ENCODE results near the gene TUBGCP2. TPM values are rescaled to one million over a fixed set of nuclear protein-coding genes. Genes with fewer than 3 reads are reported as not detected.

TUBGCP2 gene
- polyA plus RNA-seq, 2 donors: 25.5 to 49.3 TPM

DNA sequence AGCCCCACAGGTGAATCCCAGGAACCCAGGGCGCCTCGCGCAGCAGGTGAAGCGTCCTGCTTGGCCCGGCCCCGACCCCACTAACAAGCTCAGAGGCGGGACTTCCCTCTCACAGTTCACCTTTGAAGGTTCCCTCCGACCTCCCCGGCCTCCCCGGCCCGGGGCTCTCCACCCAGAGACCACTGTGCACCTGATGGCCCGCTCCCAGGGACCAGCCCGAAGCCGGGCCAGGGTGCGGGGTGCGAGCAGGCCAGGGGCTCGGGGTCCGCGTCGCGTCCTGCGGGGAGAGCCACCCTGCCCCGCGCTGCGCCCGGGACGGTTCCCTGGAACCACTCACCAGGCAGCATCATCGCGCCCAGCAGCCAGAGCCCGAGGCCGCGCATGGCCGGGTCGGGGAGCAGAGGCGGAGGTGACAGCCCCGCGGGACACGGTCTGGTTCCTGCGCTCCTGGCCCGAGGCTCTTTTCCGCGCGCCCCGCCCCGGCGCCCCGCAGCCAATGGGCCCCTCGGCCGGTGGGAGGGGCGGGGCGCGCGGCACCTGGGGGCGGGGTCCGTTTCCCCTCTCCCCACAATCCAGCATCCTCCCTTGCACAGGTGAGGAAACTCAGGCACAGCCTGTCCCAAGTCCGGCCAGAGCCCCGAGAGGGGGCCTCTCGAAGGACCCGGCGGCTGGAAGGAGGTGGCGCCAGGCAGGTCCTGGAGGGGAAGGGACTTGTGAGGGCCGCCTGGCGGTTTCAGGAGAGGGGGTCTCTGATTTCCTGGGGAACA lies 32.1 kb downstream of the TUBGCP2 start, which contains the start of gene ADAM8:
ADAM8 (minus strand) TSS at position 434 of the 767 bp plus-strand sequence; CDS start at position 383, 51 bp downstream.
- 6 to 8% methylated on average over 52 to 63 of the region's 63 CpGs for WGBS, 2 donors
- H3K4me1 ChIP-seq (ENCODE audit: control insufficient read depth in 2 of 2, insufficient read depth in 2 of 2, low read length in 1 of 2): peaks cover 2 to 5% of the 10 kb centered on the region in 2 donors

DNA sequence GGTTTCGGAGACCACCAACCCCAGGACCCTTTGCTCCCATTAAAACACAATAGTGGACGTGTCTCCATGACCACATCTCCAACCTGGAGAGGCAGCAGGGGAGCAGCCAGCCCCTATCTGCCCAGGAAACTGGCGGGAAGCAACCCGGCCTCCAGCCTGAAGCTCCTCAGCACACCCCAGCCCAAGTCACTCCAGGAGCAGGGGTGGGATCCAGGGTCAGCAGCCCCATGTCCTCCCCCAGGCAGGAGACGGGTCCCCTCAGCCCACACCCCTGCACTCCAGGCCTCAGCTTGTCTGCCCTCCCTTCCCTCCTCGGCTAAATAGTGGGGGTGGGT lies 32.6 kb downstream of the TUBGCP2 start:
- 16 to 21% methylated on average over 6 of the region's 6 CpGs for WGBS, 2 donors
- Histone ChIP-seq H3K9me3 (ENCODE audit: control insufficient read depth in 2 of 2, insufficient read depth in 1 of 2, low read depth in 1 of 2, low read length in 1 of 2) (no peaks in the 10 kb centered on the region), H3K27me3 (ENCODE audit: control insufficient read depth in 1 of 2, insufficient read depth in 2 of 2, low read length in 2 of 2) (no peaks in the 10 kb centered on the region), H3K4me1 (ENCODE audit: control insufficient read depth in 2 of 2, insufficient read depth in 2 of 2, low read length in 1 of 2) (peaks cover 2 to 5% of the 10 kb centered on the region in 2 donors), H3K4me3 (ENCODE audit: low read depth in 1 of 2, low read length in 2 of 2) (peak overlapping the region; percentile 21 to 32), H3K27ac (ENCODE audit: low read depth in 2 of 2, low read length in 1 of 2) (no peak overlapping the region), H3K36me3 (ENCODE audit: control insufficient read depth in 2 of 2, insufficient read depth in 2 of 2, low read length in 1 of 2) (peaks cover 0 to 19% of the 10 kb centered on the region in 2 donors)

More for the DNA sequence above, 32.1 kb downstream of the TUBGCP2 start, which contains the start of gene ADAM8:
- Histone ChIP-seq H3K36me3 (ENCODE audit: control insufficient read depth in 2 of 2, insufficient read depth in 2 of 2, low read length in 1 of 2) (peaks cover 0 to 23% of the 10 kb centered on the region in 2 donors), H3K27ac (ENCODE audit: low read depth in 2 of 2, low read length in 1 of 2) (no peak within 1 kb of the TSS), H3K9me3 (ENCODE audit: control insufficient read depth in 2 of 2, insufficient read depth in 1 of 2, low read depth in 1 of 2, low read length in 1 of 2) (no peaks in the 10 kb centered on the region), H3K4me3 (ENCODE audit: low read depth in 1 of 2, low read length in 2 of 2) (peak within 1 kb of the TSS; percentile 21 to 32), H3K27me3 (ENCODE audit: control insufficient read depth in 1 of 2, insufficient read depth in 2 of 2, low read length in 2 of 2) (no peaks in the 10 kb centered on the region)

DNA sequence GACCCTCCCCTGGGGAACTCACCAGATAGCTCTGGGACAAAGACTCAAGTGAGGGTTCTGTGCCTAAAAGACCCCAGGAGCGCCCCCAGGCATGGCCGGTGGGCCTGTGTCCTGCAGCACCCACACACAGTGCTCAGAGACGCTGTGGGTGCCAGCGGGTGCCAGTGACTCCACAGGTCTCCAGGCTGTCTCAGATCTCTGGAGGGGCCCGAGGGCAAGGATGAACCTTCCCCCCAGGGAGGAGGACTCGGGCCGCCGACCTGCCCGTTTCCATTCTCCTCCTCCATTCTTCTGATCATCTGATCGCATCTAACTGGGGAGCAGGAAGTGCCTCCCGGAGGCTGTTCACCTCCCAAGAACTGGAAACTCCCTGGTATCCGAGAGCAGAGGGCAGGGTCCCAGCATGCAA lies 33.0 kb downstream of the TUBGCP2 start:
- 22 to 30% methylated on average over 12 of the region's 12 CpGs for WGBS, 2 donors
- H3K9me3 ChIP-seq (ENCODE audit: control insufficient read depth in 2 of 2, insufficient read depth in 1 of 2, low read depth in 1 of 2, low read length in 1 of 2): no peaks in the 10 kb centered on the region
- H3K4me1 ChIP-seq (ENCODE audit: control insufficient read depth in 2 of 2, insufficient read depth in 2 of 2, low read length in 1 of 2): peaks cover 2 to 5% of the 10 kb centered on the region in 2 donors
- H3K4me3 ChIP-seq (ENCODE audit: low read depth in 1 of 2, low read length in 2 of 2): peak overlapping the region; percentile 2 to 32
- no peak overlapping the region for H3K27ac ChIP-seq (ENCODE audit: low read depth in 2 of 2, low read length in 1 of 2)
- peaks cover 0 to 19% of the 10 kb centered on the region in 2 donors for H3K36me3 ChIP-seq (ENCODE audit: control insufficient read depth in 2 of 2, insufficient read depth in 2 of 2, low read length in 1 of 2)
- no peaks in the 10 kb centered on the region for H3K27me3 ChIP-seq (ENCODE audit: control insufficient read depth in 1 of 2, insufficient read depth in 2 of 2, low read length in 2 of 2)

DNA sequence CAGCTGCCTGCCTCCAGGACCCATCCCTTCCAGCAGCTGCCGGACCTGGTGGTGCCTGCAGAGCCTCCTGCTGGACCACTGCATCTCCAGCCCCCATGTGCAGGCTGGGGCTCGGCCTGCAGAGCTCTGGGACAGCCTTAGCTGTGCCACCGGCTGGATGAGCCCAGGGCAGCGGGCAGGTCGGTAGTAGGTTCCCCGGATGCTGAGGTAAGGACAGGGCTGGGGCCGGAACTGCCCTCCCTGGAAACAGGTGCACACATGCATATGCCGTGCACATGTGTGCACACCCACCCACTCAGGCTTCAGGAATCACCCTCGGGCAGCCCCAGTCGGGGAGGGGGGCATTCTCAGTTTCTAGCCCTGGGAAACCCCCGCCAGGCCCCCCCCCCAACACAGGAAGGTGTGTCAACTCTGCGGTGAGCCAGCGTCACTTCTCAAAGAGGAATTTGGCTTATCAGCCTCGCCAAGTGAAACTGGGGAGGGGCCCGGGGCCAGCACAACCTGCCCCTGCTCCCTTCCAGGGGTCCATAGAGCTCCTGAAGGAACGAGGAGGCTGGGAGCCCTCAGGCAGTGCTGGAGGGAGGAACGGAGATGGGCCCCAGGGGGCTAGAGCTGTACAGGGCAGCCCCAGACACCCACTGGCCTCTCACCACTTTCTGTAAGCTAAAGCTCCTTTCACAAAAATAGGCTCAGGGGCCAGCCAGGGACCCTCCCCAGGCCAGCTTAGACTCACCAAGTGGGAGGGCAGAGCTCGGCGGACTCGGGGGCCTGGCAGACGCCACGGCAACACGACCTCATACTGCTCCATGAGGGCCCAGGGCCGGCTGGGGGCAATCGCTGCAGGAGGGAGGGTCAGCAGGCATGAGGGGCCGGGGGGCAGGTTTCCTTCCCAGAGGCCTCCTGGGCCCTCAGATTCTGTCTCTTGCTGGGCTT lies 33.7 kb downstream of the TUBGCP2 start:
- peak overlapping the region in 1 of 2 donors; percentile 19 for H3K27ac ChIP-seq (ENCODE audit: low read depth in 2 of 2, low read length in 1 of 2)
- WGBS, 2 donors: 24 to 27% methylated on average over 26 of the region's 26 CpGs
- peak overlapping the region; percentile 2 to 32 for H3K4me3 ChIP-seq (ENCODE audit: low read depth in 1 of 2, low read length in 2 of 2)
- no peaks in the 10 kb centered on the region for H3K27me3 ChIP-seq (ENCODE audit: control insufficient read depth in 1 of 2, insufficient read depth in 2 of 2, low read length in 2 of 2)
- peaks cover 0 to 15% of the 10 kb centered on the region in 2 donors for H3K36me3 ChIP-seq (ENCODE audit: control insufficient read depth in 2 of 2, insufficient read depth in 2 of 2, low read length in 1 of 2)
- peaks cover 2 to 5% of the 10 kb centered on the region in 2 donors for H3K4me1 ChIP-seq (ENCODE audit: control insufficient read depth in 2 of 2, insufficient read depth in 2 of 2, low read length in 1 of 2)
- H3K9me3 ChIP-seq (ENCODE audit: control insufficient read depth in 2 of 2, insufficient read depth in 1 of 2, low read depth in 1 of 2, low read length in 1 of 2): no peaks in the 10 kb centered on the region

DNA sequence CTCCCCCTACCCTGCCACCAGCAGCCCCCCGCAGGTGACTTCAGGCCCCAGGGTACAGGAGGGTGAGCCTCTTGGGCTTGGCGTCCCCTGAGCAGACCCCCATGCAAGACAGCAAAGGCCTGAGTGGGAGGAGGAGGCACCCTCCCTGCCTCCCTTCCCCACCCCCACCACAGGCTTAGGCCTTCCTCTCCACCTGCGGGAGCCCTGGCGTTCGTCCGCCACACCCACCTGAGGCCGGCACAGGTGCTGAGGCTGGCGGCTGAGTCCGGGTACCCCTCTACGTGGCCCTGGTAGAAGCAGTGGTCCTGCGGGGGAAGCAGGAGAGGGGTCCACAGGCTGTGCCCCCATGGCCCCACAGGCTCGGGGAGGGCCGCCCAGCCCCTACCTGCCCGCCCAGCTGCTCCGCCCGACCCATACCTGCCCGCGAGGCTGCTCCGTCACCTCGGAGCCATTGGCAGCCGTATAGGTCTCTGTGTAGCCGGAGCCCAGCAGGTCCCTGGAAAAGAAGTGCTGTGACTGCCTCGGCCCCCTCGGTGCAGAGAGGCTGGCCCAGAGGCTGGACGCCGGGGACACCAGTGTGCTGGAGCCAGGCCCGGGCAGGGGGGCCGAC lies 35.0 kb downstream of the TUBGCP2 start:
- H3K9me3 ChIP-seq (ENCODE audit: control insufficient read depth in 2 of 2, insufficient read depth in 1 of 2, low read depth in 1 of 2, low read length in 1 of 2): no peaks in the 10 kb centered on the region
- H3K4me1 ChIP-seq (ENCODE audit: control insufficient read depth in 2 of 2, insufficient read depth in 2 of 2, low read length in 1 of 2): peaks cover 2 to 5% of the 10 kb centered on the region in 2 donors
- no peaks in the 10 kb centered on the region for H3K27me3 ChIP-seq (ENCODE audit: control insufficient read depth in 1 of 2, insufficient read depth in 2 of 2, low read length in 2 of 2)
- peaks cover 0 to 6% of the 10 kb centered on the region in 2 donors for H3K36me3 ChIP-seq (ENCODE audit: control insufficient read depth in 2 of 2, insufficient read depth in 2 of 2, low read length in 1 of 2)
- 62 to 63% methylated on average over 28 of the region's 28 CpGs for WGBS, 2 donors
- no peak overlapping the region for H3K27ac ChIP-seq (ENCODE audit: low read depth in 2 of 2, low read length in 1 of 2)
- no peak overlapping the region for H3K4me3 ChIP-seq (ENCODE audit: low read depth in 1 of 2, low read length in 2 of 2)

DNA sequence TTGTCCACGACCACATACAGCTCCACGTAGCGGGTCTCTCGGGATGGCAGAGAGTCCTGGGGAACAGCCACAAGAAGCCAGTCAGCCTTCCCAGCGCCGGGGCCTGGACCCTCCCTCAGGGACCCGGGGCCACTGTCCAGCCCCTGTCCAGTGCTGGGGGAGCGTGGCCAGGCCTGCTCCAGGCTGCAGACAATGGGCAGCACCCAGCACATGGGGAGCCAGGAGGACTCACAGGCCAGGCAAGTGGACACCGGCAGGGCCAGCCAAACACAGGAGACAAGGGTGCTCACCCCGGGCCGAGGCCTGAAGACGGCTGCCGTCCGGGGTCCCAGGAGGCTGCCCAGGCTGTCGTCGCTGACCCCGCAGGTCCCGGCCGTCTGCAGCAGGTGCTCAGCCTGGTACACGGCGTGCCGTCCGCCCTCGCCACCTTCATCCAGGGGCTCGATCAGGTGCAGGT lies 35.7 kb downstream of the TUBGCP2 start:
- Histone ChIP-seq H3K36me3 (ENCODE audit: control insufficient read depth in 2 of 2, insufficient read depth in 2 of 2, low read length in 1 of 2) (peaks cover 0 to 6% of the 10 kb centered on the region in 2 donors), H3K27ac (ENCODE audit: low read depth in 2 of 2, low read length in 1 of 2) (no peak overlapping the region), H3K9me3 (ENCODE audit: control insufficient read depth in 2 of 2, insufficient read depth in 1 of 2, low read depth in 1 of 2, low read length in 1 of 2) (no peaks in the 10 kb centered on the region), H3K27me3 (ENCODE audit: control insufficient read depth in 1 of 2, insufficient read depth in 2 of 2, low read length in 2 of 2) (no peaks in the 10 kb centered on the region), H3K4me1 (ENCODE audit: control insufficient read depth in 2 of 2, insufficient read depth in 2 of 2, low read length in 1 of 2) (peaks cover 2 to 5% of the 10 kb centered on the region in 2 donors), H3K4me3 (ENCODE audit: low read depth in 1 of 2, low read length in 2 of 2) (no peak overlapping the region)
- WGBS, 2 donors: 87 to 88% methylated on average over 24 to 25 of the region's 25 CpGs

DNA sequence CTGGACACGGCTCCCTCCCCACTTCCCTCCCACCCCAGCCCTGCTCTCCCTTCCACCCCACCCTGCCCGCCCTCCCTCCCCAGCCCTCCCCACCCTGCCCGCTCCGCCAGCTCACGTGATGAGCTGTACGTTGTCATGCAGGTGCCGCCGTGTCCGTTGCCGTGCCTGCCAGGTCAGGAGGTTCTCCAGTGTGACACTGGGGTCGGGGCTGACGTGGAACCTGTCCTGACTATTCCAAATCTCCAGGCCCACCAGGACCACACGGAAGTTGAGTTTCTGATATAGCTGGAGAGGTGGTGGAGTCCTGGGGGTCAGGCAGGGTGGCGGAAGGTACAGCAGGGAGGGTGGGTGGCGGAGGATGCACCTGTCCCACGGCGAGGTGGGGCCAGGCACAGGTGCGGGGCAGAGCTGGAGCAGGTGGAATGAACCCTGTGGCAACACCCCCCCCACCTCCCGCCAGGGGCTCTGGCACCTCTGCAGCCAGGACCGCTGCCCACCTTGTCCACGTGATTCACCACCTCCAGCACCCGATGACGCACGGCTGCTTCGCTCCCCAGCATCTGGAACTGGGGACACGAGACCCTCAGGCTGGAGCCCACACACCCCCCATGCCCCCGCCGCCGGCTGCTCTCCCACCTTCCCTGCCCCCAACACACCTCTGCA lies 36.2 kb downstream of the TUBGCP2 start:
- no peaks in the 10 kb centered on the region for H3K9me3 ChIP-seq (ENCODE audit: control insufficient read depth in 2 of 2, insufficient read depth in 1 of 2, low read depth in 1 of 2, low read length in 1 of 2)
- H3K36me3 ChIP-seq (ENCODE audit: control insufficient read depth in 2 of 2, insufficient read depth in 2 of 2, low read length in 1 of 2): peaks cover 0 to 6% of the 10 kb centered on the region in 2 donors
- WGBS, 2 donors: 78 to 80% methylated on average over 21 to 29 of the region's 29 CpGs
- H3K4me3 ChIP-seq (ENCODE audit: low read depth in 1 of 2, low read length in 2 of 2): no peak overlapping the region
- peaks cover 2 to 5% of the 10 kb centered on the region in 2 donors for H3K4me1 ChIP-seq (ENCODE audit: control insufficient read depth in 2 of 2, insufficient read depth in 2 of 2, low read length in 1 of 2)
- no peaks in the 10 kb centered on the region for H3K27me3 ChIP-seq (ENCODE audit: control insufficient read depth in 1 of 2, insufficient read depth in 2 of 2, low read length in 2 of 2)
- no peak overlapping the region for H3K27ac ChIP-seq (ENCODE audit: low read depth in 2 of 2, low read length in 1 of 2)

DNA sequence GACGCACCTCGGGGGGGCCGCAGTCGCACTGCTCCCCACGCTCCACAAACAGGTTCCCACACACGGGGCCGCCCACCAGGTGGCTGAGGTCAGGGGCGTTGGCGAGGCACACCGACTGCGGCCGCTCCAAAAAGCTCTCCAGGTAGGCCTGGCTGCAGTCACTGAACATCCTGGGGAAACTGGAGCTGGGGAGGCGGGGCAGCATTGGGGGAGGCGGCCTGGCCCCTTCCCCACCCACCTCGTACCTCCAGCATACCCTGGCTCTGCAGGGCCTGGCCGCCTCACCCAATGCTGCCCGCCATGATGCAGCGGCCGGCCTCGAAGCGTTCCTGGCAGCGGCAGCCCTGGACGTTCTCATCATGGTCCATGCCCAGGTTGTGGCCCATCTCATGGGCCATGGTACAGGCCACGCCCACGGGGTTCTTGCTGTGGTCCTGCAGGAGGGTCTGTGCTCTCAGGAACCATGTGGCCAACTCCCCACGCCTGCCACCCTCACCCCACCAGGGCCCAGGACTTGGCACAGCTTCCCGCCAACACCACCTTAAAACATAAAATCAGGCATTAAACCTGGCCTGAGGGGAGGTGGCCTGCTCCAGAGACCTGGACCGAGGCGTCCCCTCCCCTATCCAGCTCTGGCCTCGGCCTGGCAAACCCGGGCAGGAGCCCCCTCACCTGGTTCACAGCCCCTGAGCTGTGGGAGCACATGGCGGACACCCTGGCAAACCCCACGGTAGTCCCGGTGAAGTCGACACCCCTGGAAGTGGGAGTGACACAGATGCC lies 37.0 kb downstream of the TUBGCP2 start:
- Histone ChIP-seq H3K27ac (ENCODE audit: low read depth in 2 of 2, low read length in 1 of 2) (no peak overlapping the region), H3K4me3 (ENCODE audit: low read depth in 1 of 2, low read length in 2 of 2) (no peak overlapping the region), H3K4me1 (ENCODE audit: control insufficient read depth in 2 of 2, insufficient read depth in 2 of 2, low read length in 1 of 2) (peaks cover 0 to 5% of the 10 kb centered on the region in 2 donors), H3K27me3 (ENCODE audit: control insufficient read depth in 1 of 2, insufficient read depth in 2 of 2, low read length in 2 of 2) (no peaks in the 10 kb centered on the region), H3K9me3 (ENCODE audit: control insufficient read depth in 2 of 2, insufficient read depth in 1 of 2, low read depth in 1 of 2, low read length in 1 of 2) (no peaks in the 10 kb centered on the region), H3K36me3 (ENCODE audit: control insufficient read depth in 2 of 2, insufficient read depth in 2 of 2, low read length in 1 of 2) (peaks cover 0 to 6% of the 10 kb centered on the region in 2 donors)
- 79% methylated on average over 34 to 35 of the region's 35 CpGs for WGBS, 2 donors
